ENCODE data around the gene SPPL2B.
A peak's percentile ranks its signal among the peaks of the same experiment; 100 is the strongest.

Gene SPPL2B

GRCh38 chr19:2300533-2300932 lies 28.0 kb upstream of the SPPL2B start:
- no peak for DNase-seq (ENCODE audit: insufficient read length, low spot score)

GRCh38 chr19:2302319-2303210 lies 25.9 kb upstream of the SPPL2B start:
- FAIRE-seq (no peak), DNase-seq (ENCODE audit: insufficient read length, low spot score) (no peak)

More at GRCh38 chr19:2300533-2300932, 28.0 kb upstream of the SPPL2B start:
- FAIRE-seq, result no peak

- FAIRE-seq (no peak), DNase-seq (ENCODE audit: insufficient read length, low spot score) (no peak)
Observed at GRCh38 chr19:2303211-2303798, 25.2 kb upstream of the SPPL2B start.

- FAIRE-seq (no peak), DNase-seq (ENCODE audit: insufficient read length, low spot score) (no peak)
Observed at GRCh38 chr19:2305452-2306280, 22.8 kb upstream of the SPPL2B start.

GRCh38 chr19:2306281-2306806 lies 22.1 kb upstream of the SPPL2B start:
- FAIRE-seq, result no peak
- DNase-seq (ENCODE audit: insufficient read length, low spot score), result no peak

- DNase-seq (ENCODE audit: insufficient read length, low spot score) (no peak), FAIRE-seq (no peak)
Observed at GRCh38 chr19:2306971-2307370, 21.5 kb upstream of the SPPL2B start.

GRCh38 chr19:2307518-2308012 lies 20.9 kb upstream of the SPPL2B start:
- DNase-seq (ENCODE audit: insufficient read length, low spot score) (no peak), FAIRE-seq (no peak)

- no peak for FAIRE-seq
- no peak for DNase-seq (ENCODE audit: insufficient read length, low spot score)
Observed at GRCh38 chr19:2308114-2308556, 20.3 kb upstream of the SPPL2B start, which contains the start of gene LINGO3. TSS of gene LINGO3 (minus strand) at chr19:2308154. CDS start at chr19:2291776, 16,378 bp downstream.

- FAIRE-seq (no peak), DNase-seq (ENCODE audit: insufficient read length, low spot score) (no peak)
Observed at GRCh38 chr19:2309734-2310362, 18.6 kb upstream of the SPPL2B start.

- no peak for DNase-seq (ENCODE audit: insufficient read length, low spot score)
- FAIRE-seq, result no peak
Observed at GRCh38 chr19:2311093-2311492, 17.4 kb upstream of the SPPL2B start.

GRCh38 chr19:2312820-2313501 lies 15.5 kb upstream of the SPPL2B start:
- FAIRE-seq, result no peak

GRCh38 chr19:2315121-2315817 lies 13.2 kb upstream of the SPPL2B start:
- FAIRE-seq, result peak; percentile 63

More at GRCh38 chr19:2312820-2313501, 15.5 kb upstream of the SPPL2B start:
- DNase-seq (ENCODE audit: insufficient read length, low spot score), result no peak

GRCh38 chr19:2315818-2316353 lies 12.6 kb upstream of the SPPL2B start:
- FAIRE-seq (no peak), DNase-seq (ENCODE audit: insufficient read length, low spot score) (peak; percentile 49)

More at GRCh38 chr19:2315121-2315817, 13.2 kb upstream of the SPPL2B start:
- DNase-seq (ENCODE audit: insufficient read length, low spot score), result no peak

GRCh38 chr19:2317300-2317699 lies 11.2 kb upstream of the SPPL2B start:
- DNase-seq (ENCODE audit: insufficient read length, low spot score), result no peak

GRCh38 chr19:2317756-2318155 lies 10.7 kb upstream of the SPPL2B start:
- FAIRE-seq, result no peak
- no peak for DNase-seq (ENCODE audit: insufficient read length, low spot score)

More at GRCh38 chr19:2317300-2317699, 11.2 kb upstream of the SPPL2B start:
- FAIRE-seq, result no peak

- no peak for DNase-seq (ENCODE audit: insufficient read length, low spot score)
- FAIRE-seq, result no peak
Observed at GRCh38 chr19:2318923-2319322, 9.6 kb upstream of the SPPL2B start.

- DNase-seq (ENCODE audit: insufficient read length, low spot score) (no peak), FAIRE-seq (no peak)
Observed at GRCh38 chr19:2319551-2319950, 8.9 kb upstream of the SPPL2B start.

- DNase-seq (ENCODE audit: insufficient read length, low spot score), result no peak
- FAIRE-seq, result no peak
Observed at GRCh38 chr19:2320049-2320448, 8.4 kb upstream of the SPPL2B start.

- DNase-seq (ENCODE audit: insufficient read length, low spot score), result no peak
- FAIRE-seq, result no peak
Observed at GRCh38 chr19:2320939-2321338, 7.5 kb upstream of the SPPL2B start.

Measured in HTR-8/SVneo (cell line).